ENCODE measurements around the gene RNF135.
"Not testable (repeated sequence)": the region's sequence is repeated elsewhere in the genome, so short reads cannot be mapped to it uniquely, and the experiment has no call there.

The RNF135 gene

GRCh38 chr17:30942308-30943079, 28.3 kb upstream of the RNF135 start:
- H3K27ac Mint-ChIP-seq: peak overlapping the region; percentile 13
- H3K36me3 Mint-ChIP-seq (ENCODE audit: low read depth): no peaks in the 10 kb centered on the region
- H3K4me3 Mint-ChIP-seq: no peak overlapping the region
- no peaks in the 10 kb centered on the region for H3K9me3 Mint-ChIP-seq
- peaks cover 22% of the 10 kb centered on the region for H3K4me1 Mint-ChIP-seq (ENCODE audit: low read depth)
- DNase-seq (ENCODE audit: low spot score): no peak
- H3K27me3 Mint-ChIP-seq (ENCODE audit: low read depth): peaks cover 2% of the 10 kb centered on the region

GRCh38 chr17:30947796-30948195, 23.0 kb upstream of the RNF135 start:
- H3K4me1 Mint-ChIP-seq (ENCODE audit: low read depth): peaks cover 4% of the 10 kb centered on the region
- no peaks in the 10 kb centered on the region for H3K9me3 Mint-ChIP-seq

GRCh38 chr17:30950189-30950588, 20.6 kb upstream of the RNF135 start:
- Mint-ChIP-seq H3K27me3 (ENCODE audit: low read depth) (no peaks in the 10 kb centered on the region), H3K4me3 (no peak overlapping the region), H3K9me3 (no peaks in the 10 kb centered on the region), H3K4me1 (ENCODE audit: low read depth) (no peaks in the 10 kb centered on the region), H3K36me3 (ENCODE audit: low read depth) (no peaks in the 10 kb centered on the region), H3K27ac (no peak overlapping the region)
- DNase-seq (ENCODE audit: low spot score): no peak

More at GRCh38 chr17:30947796-30948195, 23.0 kb upstream of the RNF135 start:
- Mint-ChIP-seq H3K27ac (no peak overlapping the region), H3K36me3 (ENCODE audit: low read depth) (no peaks in the 10 kb centered on the region), H3K4me3 (no peak overlapping the region), H3K27me3 (ENCODE audit: low read depth) (no peaks in the 10 kb centered on the region)
- no peak for DNase-seq (ENCODE audit: low spot score)

- H3K9me3 Mint-ChIP-seq: no peaks in the 10 kb centered on the region
- no peak overlapping the region for H3K4me3 Mint-ChIP-seq
- DNase-seq (ENCODE audit: low spot score): no peak
- no peaks in the 10 kb centered on the region for H3K36me3 Mint-ChIP-seq (ENCODE audit: low read depth)
- H3K27me3 Mint-ChIP-seq (ENCODE audit: low read depth): peaks cover under 1% of the 10 kb centered on the region
- H3K4me1 Mint-ChIP-seq (ENCODE audit: low read depth): no peaks in the 10 kb centered on the region
- no peak overlapping the region for H3K27ac Mint-ChIP-seq
Observed at GRCh38 chr17:30950669-30951399, 20.0 kb upstream of the RNF135 start.

GRCh38 chr17:30952638-30953393, 18.0 kb upstream of the RNF135 start:
- peaks cover 5% of the 10 kb centered on the region for H3K27me3 Mint-ChIP-seq (ENCODE audit: low read depth)
- no peaks in the 10 kb centered on the region for H3K9me3 Mint-ChIP-seq
- no peaks in the 10 kb centered on the region for H3K4me1 Mint-ChIP-seq (ENCODE audit: low read depth)
- no peak for DNase-seq (ENCODE audit: low spot score)
- no peak overlapping the region for H3K4me3 Mint-ChIP-seq
- H3K36me3 Mint-ChIP-seq (ENCODE audit: low read depth): no peaks in the 10 kb centered on the region
- H3K27ac Mint-ChIP-seq: no peak overlapping the region

- no peaks in the 10 kb centered on the region for H3K4me1 Mint-ChIP-seq (ENCODE audit: low read depth)
- no peak overlapping the region for H3K27ac Mint-ChIP-seq
- H3K4me3 Mint-ChIP-seq: no peak overlapping the region
- H3K36me3 Mint-ChIP-seq (ENCODE audit: low read depth): no peaks in the 10 kb centered on the region
- no peak for DNase-seq (ENCODE audit: low spot score)
- no peaks in the 10 kb centered on the region for H3K9me3 Mint-ChIP-seq
- H3K27me3 Mint-ChIP-seq (ENCODE audit: low read depth): peaks cover 16% of the 10 kb centered on the region
Observed at GRCh38 chr17:30954046-30954830, 16.6 kb upstream of the RNF135 start.

- H3K27me3 Mint-ChIP-seq (ENCODE audit: low read depth): peaks cover 16% of the 10 kb centered on the region
- no peaks in the 10 kb centered on the region for H3K4me1 Mint-ChIP-seq (ENCODE audit: low read depth)
- DNase-seq (ENCODE audit: low spot score): no peak
- H3K9me3 Mint-ChIP-seq: no peaks in the 10 kb centered on the region
- H3K4me3 Mint-ChIP-seq: no peak overlapping the region
- no peaks in the 10 kb centered on the region for H3K36me3 Mint-ChIP-seq (ENCODE audit: low read depth)
- H3K27ac Mint-ChIP-seq: no peak overlapping the region
Observed at GRCh38 chr17:30956764-30957374, 14.0 kb upstream of the RNF135 start.

GRCh38 chr17:30957741-30958140, 13.1 kb upstream of the RNF135 start:
- Mint-ChIP-seq H3K27ac (no peak overlapping the region), H3K27me3 (ENCODE audit: low read depth) (peaks cover 16% of the 10 kb centered on the region), H3K9me3 (no peaks in the 10 kb centered on the region), H3K4me1 (ENCODE audit: low read depth) (no peaks in the 10 kb centered on the region), H3K4me3 (no peak overlapping the region), H3K36me3 (ENCODE audit: low read depth) (no peaks in the 10 kb centered on the region)
- no peak for DNase-seq (ENCODE audit: low spot score)

- Mint-ChIP-seq H3K27ac (no peak overlapping the region), H3K9me3 (no peaks in the 10 kb centered on the region), H3K4me3 (no peak overlapping the region), H3K27me3 (ENCODE audit: low read depth) (peaks cover 16% of the 10 kb centered on the region), H3K36me3 (ENCODE audit: low read depth) (no peaks in the 10 kb centered on the region), H3K4me1 (ENCODE audit: low read depth) (no peaks in the 10 kb centered on the region)
- DNase-seq (ENCODE audit: low spot score): no peak
Observed at GRCh38 chr17:30958187-30958586, 12.7 kb upstream of the RNF135 start.

- Mint-ChIP-seq H3K27me3 (ENCODE audit: low read depth) (peaks cover 11% of the 10 kb centered on the region), H3K9me3 (no peaks in the 10 kb centered on the region), H3K4me3 (no peak overlapping the region), H3K36me3 (ENCODE audit: low read depth) (no peaks in the 10 kb centered on the region), H3K27ac (no peak overlapping the region), H3K4me1 (ENCODE audit: low read depth) (no peaks in the 10 kb centered on the region)
- DNase-seq (ENCODE audit: low spot score): no peak
Observed at GRCh38 chr17:30961209-30962188, 9.3 kb upstream of the RNF135 start.

- H3K36me3 Mint-ChIP-seq (ENCODE audit: low read depth); H3K27me3 Mint-ChIP-seq (ENCODE audit: low read depth); H3K4me3 Mint-ChIP-seq; DNase-seq (ENCODE audit: low spot score); H3K4me1 Mint-ChIP-seq (ENCODE audit: low read depth); H3K27ac Mint-ChIP-seq; H3K9me3 Mint-ChIP-seq: not testable (repeated sequence)
Observed at GRCh38 chr17:30964312-30964711, 6.5 kb upstream of the RNF135 start.

- no peak overlapping the region for H3K4me3 Mint-ChIP-seq
- H3K9me3 Mint-ChIP-seq: no peaks in the 10 kb centered on the region
- H3K27me3 Mint-ChIP-seq (ENCODE audit: low read depth): no peaks in the 10 kb centered on the region
- H3K4me1 Mint-ChIP-seq (ENCODE audit: low read depth): peaks cover 12% of the 10 kb centered on the region
- DNase-seq (ENCODE audit: low spot score): no peak
- no peak overlapping the region for H3K27ac Mint-ChIP-seq
- no peaks in the 10 kb centered on the region for H3K36me3 Mint-ChIP-seq (ENCODE audit: low read depth)
Observed at GRCh38 chr17:30964876-30965275, 6.0 kb upstream of the RNF135 start.
